HS-5 (cell line): ENCODE data around the gene CDV3.
A peak's percentile ranks its signal among the peaks of the same experiment; 100 is the strongest.
"Not testable (repeated sequence)": the region's sequence is repeated elsewhere in the genome, so short reads cannot be mapped to it uniquely, and the experiment has no call there.

Experiments
- DNase-seq: peaks from one replicate; pipeline ENCODE4 v3.0.0-alpha.2; 2012; ENCODE audit warnings: low read depth

CDV3 gene, protein sequence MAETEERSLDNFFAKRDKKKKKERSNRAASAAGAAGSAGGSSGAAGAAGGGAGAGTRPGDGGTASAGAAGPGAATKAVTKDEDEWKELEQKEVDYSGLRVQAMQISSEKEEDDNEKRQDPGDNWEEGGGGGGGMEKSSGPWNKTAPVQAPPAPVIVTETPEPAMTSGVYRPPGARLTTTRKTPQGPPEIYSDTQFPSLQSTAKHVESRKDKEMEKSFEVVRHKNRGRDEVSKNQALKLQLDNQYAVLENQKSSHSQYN

DNA sequence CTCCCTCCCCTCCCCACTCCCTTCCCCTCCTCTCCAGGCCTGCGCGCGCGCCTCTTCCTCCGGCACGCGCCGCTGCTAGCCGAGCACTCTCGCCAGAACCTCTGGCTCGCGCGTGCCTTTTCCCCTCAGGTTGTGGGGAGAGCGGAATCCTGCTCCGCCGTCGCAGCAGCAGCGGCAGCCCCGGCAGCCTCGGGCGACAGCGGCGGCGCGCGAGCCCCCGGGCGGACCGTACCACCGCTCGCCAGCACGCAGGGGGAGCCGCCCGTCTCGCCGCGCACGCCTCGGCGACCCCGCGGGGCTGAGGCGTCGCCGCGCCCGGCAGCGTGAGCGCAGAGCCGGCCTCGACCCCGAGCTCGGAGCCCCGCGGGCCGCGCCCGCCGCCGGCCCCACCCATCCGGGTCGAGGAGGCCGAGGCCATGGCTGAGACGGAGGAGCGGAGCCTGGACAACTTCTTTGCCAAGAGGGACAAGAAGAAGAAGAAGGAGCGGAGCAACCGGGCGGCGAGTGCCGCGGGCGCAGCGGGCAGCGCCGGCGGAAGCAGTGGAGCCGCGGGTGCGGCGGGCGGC is at the start of gene CDV3:
CDV3 (plus strand) TSS at position 58 of the 566 bp plus-strand sequence; CDS start at position 417, 359 bp downstream.
- DNase-seq = no peak

DNA sequence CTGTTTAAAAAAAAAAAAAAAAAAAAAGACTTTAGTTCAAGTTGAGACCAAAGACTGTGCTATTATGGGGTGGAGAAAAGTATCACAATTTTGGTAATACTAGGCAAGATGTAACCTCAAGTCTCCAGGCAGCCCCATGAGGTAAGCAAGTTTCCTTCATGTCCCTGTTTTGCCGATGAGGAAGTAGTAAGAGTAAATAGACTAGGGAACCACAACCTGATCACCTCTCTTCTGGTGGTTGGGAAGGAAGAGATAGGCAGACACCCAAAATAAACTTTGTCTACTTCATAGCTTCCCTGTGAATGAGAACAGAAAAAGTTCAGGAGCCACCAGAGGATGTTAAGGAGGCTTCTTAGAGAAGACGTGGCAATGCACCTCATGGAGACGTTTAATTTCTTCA is 49.7 kb upstream of the CDV3 start:
- DNase-seq = not testable (repeated sequence)

DNA sequence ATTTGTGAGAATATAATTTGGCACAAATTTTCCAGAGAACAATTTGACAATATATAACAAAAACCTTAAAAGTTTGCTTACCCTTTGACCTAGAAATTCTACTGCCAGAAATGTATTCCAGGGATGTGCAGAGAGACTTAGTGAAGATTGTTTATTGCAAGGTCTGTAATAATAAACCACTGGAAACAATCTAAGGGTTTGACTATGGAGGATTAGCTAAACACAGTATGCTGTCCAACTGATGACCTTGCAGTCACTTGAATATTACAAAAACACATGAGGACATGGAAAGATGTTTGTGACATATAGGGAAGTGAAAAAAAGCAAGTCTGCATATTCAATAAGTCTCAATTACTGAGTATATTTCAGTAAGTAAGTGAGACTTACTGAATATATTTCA is 48.1 kb upstream of the CDV3 start:
- DNase-seq = no peak

DNA sequence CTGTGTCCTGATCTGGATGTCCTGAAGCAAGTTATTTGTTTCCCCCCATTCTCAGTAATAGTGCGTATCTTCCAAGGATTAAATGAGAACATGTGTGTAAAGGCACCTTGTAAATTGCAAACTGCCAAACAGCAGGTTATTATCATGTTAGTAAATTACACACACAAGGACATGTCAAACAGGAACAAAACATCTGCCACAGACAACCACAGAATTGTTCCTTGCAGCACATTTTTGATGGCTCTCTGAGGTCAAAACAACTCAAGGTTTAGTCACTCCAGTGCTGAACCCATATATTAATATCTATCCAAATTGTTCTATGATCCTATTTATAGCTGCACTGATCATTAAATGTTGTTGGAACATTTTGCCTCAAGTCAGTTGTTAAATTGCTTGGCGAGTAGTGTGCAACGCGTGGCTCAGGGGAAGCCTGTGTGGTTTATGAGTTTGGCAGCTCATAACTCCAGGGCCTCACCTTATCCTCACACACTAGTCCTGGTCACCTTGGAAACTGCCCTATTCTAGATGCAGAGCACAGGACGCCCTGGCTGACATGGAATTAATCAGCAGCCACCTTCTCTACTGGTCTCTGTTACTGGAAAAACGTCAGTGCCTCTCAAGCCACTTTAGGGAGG is 46.3 kb upstream of the CDV3 start:
- no peak for DNase-seq

DNA sequence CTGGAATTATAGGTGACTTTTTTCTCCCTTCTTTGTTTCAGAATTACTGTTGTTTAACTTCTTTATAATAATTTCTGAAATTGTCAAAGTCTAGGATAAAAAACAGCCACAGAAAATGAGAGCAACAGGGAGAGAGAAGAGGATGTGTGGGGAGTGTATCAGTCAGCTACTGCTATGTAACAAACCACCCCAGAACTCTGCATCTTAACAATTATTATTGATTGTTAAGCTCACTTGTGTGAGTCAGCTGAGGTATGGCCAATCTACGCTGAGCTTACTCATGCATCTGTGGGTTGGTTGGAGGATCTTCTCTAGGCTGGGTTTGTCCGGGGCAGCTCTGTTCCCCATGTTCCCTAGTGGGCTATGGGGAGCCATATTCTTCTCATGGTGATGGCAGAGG is 43.7 kb upstream of the CDV3 start:
- DNase-seq = no peak

DNA sequence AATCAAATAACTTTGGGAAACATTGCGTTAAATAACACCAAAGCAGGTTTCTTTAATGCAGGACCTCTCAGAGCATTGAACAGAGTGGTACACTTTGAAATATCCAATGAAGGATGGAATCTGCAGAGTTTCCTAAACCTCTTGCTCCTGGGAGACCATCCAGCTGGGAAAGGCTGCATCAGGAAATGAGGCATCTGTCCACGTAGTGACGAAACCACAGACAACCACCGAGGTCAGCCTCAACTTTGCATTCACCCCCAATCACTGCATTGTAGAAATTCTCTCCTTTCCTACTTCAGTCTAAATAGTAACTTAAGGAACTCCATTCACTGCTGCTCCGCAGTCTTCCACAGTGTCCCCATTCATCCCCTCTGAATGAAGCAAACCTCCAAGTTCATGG is 41.5 kb upstream of the CDV3 start:
- peak; percentile 66 for DNase-seq

DNA sequence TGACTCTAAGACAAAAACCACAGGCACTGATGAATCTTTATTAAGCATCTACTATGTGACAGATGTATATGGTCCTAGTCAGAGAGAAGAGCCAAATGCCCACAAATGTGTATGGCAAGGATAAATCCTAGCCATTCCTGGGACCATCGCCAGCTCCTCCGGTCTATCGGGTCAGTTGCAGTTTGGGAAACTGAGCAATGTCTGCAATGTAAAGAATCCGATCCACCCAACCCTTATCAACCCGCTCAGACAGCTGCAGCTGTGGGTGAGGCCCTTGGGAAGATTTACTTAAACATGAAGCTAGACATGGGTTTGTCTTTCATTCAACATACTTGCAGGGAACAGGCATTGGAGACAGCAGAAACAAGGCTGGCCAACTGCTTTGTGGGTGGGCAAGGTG is 40.5 kb upstream of the CDV3 start:
- DNase-seq = no peak

DNA sequence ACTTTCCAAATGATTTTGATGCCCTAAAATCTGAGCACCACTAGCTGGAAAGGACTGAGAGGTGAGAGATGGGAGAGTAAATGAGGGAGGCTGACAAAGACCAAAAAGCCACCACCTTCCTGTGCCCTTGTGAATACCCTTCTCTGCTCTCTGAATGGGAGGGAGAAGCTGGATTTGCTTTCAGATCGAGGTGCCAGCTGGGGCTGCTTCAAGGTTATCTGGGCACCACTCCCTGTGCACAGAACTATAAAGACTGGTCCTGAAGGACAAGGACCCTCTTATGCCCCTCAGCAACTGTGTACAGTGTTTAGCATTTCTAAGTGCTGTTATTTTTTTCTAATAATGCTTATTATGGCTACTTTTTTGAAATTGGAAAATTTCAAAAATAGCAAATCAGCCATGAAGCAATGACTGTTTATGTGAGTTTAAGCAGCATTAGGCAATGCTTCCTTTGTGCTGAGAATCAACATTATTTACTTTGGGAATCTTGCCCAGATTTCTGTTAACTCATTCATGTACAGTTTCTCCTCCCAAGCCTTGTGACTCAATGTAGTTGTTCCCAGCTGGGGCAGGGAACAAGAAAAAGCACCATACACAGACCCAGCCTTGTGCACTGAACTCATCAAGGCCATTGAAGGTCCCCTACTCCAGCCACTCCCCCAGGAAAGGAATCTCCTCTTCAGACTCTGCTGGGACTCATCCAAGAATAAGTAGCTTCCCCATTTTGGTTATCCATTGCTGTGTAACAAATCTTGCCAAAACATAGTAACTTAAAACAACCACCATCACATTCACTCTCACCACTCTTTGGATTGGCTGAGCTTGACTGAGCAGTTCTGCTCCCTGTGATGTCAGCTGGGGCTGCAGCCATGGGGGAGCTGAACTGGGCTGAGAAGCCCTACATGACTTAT is 37.3 kb upstream of the CDV3 start:
- DNase-seq = peak; percentile 85

DNA sequence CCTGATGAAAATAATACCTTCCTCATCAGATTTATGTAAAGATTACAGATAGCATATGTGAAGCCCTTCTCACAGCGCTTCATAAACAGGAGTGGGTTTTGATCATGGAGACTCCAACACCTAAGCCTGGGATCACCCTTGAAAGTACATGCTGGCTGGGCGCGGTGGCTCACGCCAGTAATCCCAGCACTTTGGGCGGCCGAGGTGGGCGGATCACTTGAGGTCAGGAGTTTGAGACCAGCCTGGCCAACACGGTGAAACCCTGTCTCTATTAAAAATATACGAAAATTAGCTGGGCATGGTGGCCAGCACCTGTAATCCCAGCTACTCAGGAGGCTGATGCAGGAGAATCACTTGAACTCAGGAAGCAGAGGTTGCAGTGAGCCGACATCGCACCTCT is 36.4 kb upstream of the CDV3 start:
- DNase-seq = not testable (repeated sequence)

DNA sequence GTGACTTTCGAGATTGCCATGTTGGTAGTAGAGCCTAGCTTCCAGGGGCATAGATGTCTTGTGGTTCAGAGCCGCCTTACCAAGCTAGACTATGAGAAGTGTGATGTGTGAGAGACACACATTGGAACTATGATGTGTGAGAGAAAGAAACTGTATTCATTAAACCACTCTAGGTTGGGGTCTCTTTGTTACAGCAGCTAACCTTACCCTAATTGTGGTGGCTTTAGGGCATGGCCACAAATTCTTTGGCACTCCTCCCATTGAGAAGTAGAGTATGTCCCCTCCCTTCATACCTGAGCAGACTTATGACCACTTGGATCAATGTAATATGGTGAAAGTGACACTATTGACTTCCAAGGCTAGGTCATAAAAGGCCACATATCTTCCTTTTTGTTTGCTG is 35.3 kb upstream of the CDV3 start:
- DNase-seq = no peak

DNA sequence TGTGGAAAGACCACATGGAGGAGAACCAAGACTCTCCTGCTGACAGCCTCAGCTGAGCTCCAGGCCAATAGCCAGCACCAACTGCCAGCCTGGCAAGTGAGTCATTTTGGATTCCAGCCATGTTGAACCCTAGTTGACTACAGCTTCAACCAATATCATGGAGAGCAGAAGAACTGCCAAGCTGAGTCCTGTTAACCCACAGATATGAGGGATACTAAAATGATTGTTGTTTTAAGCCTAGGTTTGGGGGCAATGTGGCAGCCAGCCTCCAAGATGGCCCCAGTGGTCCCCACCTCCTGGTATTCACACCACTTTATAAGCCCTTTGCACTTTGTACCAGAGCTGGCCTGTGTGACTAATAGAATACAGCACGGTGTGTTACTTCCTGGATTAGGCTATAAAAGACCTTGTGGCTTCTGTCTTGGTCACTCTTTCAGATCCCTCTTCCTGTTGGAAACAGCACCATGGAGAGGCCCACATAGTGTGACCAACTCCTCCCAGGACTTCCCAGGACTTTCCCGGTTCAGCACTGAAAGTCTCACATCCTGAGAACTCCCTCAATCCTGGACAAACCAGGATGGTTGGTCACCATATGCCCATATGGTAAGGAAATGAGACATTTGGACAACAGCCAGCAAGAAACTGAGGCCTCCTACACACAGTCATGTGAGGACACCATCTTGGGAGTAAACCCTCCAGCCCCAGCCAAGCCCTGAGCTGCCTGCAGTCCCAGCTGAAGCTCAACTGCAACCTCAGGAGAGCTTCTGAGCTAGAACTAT is 32.4 kb upstream of the CDV3 start:
- DNase-seq = peak; percentile 77

DNA sequence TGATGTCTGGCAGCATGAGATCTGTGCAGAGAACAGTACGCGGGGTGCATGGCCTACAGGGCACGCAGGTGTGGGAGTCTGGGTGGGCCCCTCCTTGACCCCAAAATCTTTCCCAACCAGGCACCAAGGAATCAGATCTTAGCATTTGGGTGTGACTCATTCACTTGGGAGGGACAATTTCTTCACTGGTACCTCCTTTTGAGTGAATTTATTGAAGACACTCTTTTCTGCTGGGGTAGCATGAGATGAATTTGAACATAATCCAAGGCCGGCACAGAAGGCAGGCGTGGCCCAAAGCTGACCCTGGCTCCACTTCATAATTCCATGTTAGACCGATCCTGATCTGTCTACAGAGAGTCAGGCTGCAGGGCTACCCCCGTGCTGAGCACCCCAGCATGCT is 30.6 kb upstream of the CDV3 start:
- no peak for DNase-seq

DNA sequence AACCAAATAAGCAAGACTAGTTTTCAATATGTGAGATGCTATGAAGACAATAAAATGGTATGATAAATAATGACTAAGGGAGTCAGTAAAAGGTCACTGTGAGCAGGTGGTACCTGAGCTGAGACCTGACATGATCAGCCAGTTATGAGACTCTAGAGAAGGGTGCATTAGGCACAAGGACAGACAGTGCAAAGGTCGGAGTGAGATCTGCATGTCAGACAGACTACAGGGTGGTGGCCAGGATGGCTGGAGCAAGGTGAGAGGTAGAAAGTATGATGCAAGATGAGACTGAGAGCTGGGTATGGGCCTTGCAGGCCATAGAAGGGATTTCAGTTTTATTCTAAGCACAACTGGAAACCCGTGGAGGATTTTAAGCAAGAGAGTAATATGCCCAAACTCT is 28.5 kb upstream of the CDV3 start:
- DNase-seq = not testable (repeated sequence)

DNA sequence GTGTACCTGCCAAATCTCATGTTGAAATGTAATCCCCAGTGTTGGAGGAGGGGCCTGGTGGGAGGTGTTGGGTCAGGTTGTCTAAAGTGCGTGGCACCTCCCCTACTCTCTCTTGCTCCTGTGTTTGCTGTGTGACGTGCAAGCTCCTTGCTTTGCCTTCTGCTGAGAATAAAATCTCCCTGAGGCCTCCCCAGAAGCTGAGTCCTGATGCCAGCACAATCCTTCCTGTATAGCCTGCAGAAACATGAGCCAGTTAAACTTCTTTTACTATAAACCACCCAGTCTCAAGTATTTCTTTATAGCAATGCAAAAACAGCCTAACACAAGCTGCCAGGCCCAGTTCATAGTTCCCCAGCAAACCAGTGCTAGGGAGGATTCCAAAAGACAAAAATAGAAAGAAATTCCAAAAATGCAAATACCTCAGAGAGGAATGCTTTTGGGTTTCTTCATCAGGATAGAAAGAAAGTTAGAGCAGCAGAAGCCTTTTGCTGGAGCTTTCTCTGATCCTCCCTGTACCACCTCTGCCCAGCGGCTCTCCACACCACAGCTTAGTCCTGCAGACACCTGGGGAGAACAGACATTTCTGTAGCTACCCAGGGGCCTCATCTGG is 25.9 kb upstream of the CDV3 start:
- DNase-seq = no peak

DNA sequence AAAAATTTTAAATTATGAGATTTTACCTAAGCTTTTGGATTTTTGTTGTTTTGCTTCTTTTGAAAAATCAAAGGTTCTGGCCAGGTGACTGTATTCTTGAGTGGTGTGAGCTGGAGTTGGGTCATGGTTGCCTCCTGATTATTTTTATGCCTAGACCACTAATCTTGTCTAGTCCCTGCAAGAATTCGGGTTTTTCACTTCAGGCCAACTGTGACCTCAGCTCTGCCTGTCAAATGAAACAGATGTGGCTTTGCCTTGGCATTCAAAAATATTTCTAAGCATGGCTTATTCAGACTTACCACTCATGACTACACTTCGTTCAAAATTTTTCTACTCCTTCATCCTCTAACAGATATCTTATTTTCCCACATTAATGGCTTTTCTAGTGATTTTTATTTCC is 25.4 kb upstream of the CDV3 start:
- no peak for DNase-seq

DNA sequence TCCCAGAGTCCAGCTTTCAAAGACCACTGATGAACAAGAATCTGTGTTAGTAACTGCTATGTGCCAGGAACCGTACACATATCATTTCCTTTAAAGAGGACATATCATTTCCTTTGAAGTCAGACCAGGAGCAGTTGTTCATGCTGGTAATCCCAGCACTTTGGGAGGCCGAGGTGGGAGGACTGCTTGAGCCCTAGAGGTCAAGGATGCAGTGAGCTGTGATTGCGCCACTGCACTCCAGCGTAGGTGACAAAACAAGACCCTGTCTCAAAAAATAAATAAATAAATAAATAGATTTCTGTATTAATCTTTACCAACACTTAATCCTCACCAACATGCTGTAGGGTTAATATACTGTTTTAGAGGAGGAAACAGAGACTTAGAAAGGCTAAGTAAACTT is 23.9 kb upstream of the CDV3 start:
- no peak for DNase-seq

DNA sequence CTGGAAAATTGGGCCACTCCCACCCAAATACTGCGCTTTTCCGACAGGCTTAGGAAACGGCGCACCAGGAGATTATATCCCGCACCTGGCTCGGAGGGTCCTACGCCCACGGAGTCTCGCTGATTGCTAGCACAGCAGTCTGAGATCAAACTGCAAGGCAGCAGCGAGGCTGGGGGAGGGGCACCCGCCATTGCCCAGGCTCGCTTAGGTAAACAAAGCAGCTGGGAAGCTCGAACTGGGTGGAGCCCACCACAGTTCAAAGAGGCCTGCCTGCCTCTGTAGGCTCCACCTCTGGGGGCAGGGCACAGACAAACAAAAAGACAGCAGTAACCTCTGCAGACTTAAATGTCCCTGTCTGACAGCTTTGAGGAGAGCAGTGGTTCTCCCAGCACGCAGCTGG is 21.9 kb upstream of the CDV3 start:
- not testable (repeated sequence) for DNase-seq

DNA sequence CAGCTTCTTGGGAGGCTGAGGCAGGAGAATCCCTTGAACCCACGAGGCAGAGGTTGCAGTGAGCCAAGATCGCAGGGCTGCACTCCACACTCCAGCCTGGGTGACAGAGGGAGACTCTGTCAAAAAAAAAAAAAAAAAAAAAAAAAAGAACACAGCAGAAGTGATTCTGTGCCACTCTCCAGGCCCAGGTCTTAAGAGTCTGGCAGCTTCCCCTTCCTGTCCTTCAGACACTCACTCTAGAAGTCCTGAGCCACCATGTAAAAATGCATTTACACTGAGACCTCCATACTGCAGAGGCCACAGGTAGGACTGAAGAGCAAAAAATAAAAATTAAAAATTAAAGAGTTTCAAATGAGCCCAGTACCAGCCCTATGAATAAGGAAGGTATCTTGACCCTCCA is 11.8 kb upstream of the CDV3 start:
- DNase-seq = no peak

DNA sequence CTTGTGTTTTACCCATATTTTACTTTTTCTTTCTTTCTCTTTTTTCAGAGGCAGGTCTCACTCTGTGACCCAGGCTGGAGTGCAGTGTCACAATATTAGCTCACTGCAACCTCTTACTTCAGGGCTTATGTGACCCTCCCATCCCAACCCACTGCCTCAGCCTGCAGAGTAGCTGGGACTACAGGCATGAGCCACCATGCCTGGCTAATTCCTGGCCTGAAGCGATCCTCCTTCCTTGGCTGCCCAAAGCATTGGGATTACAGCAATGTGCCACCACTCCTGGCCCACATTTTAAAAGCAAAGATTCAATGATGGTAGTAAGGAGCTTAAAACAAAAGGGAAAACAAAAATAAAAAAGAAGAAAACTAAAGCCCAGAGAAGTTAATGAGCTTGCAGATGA is 11.1 kb upstream of the CDV3 start:
- no peak for DNase-seq

DNA sequence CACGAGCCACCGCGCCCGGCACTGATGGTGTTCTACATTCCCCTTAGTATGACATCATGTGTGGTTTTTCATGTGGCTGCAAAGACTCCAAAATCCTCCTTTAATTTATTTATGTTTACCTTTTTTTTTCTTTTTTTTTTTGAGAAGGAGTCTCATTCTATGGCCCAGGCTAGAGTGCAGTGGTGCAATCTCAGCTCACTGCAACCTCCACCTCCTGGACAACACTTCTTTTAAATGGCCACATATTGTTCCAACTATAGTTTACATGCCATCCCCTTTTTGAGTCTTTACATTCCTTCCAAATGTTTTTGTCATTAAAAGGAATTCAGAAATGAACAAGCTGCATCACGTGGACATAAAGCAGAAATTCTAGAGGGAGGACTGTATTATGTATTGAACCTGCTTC is 10.3 kb upstream of the CDV3 start:
- DNase-seq = no peak

DNA sequence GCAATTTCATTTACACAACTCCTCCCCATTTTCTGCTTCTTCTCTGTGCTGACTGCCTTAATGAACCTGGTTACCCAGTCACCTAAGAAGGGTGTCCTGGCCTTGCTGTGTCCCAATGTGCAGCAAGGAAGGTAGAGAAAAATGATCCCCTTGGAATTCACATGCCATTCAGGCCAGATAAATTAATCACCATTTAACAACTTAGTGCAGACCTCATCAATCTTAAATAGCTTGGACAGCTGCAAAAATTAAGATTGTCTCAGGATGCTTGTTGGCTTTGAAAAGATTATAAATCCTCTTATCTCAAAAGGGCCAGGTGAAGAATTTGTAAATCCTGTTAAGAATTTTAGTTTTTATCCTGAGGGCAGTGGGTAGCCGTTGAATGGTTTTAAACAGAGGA is 9.7 kb upstream of the CDV3 start:
- DNase-seq = no peak
